Large intestine (tissue), 3 donors: ENCODE data around the gene METTL18. TPM values are rescaled to one million over a fixed set of nuclear protein-coding genes. Genes with fewer than 3 reads are reported as not detected.
A peak's percentile ranks its signal among the peaks of the same experiment; 100 is the strongest.
"Not testable (repeated sequence)": the region's sequence is repeated elsewhere in the genome, so short reads cannot be mapped to it uniquely, and the experiment has no call there.

Source experiments
- DNase-seq, 2 donors: peaks; one replicate each; pipeline versions ENCODE4 v3.0.0 to v3.0.0-alpha.2; 2013
- H3K27ac ChIP-seq: one replicate; pipeline ENCODE4 v1.5.1; 2013; ENCODE audit warnings: low read length
- H3K27me3 ChIP-seq: 2 replicates; pipeline ENCODE4 v1.6.1; 2013; ENCODE audit warnings: low read length; ENCODE audit not compliant: control insufficient read depth, insufficient read depth
- H3K36me3 ChIP-seq: 2 replicates; pipeline ENCODE4 v1.6.1; 2013; ENCODE audit warnings: low read length; ENCODE audit not compliant: control insufficient read depth, insufficient read depth
- H3K4me1 ChIP-seq: one replicate; pipeline ENCODE4 v1.6.1; 2013; ENCODE audit warnings: low read length; ENCODE audit not compliant: control insufficient read depth, insufficient read depth
- H3K4me3 ChIP-seq: one replicate; pipeline ENCODE4 v1.5.1; 2013; ENCODE audit warnings: low read length
- H3K9me3 ChIP-seq: one replicate; pipeline ENCODE4 v1.6.1; 2013; ENCODE audit warnings: mild to moderate bottlenecking, low read depth, low read length, moderate library complexity; ENCODE audit not compliant: control insufficient read depth
- WGBS: methylation state at CpG from one replicate; pipeline ENCODE4 v1.1.5; 2013; ENCODE audit warnings: low lambda C conversion rate; ENCODE audit not compliant: insufficient coverage; 5-methylcytosine and 5-hydroxymethylcytosine counted together
- polyA plus RNA-seq: library from polyadenylated mRNA; unstranded; fragments of 120-200 nt; gene quantifications from one replicate; pipeline ENCODE4 v1.2.1, GENCODE V29; 2013

METTL18 gene
- polyA plus RNA-seq, 1 donor, result 11.2 TPM

- Histone ChIP-seq H3K9me3 (no peaks in the 10 kb centered on the region), H3K36me3 (peaks cover 4% of the 10 kb centered on the region), H3K4me3 (no peak overlapping the region), H3K27ac (no peak overlapping the region), H3K27me3 (no peaks in the 10 kb centered on the region), H3K4me1 (no peaks in the 10 kb centered on the region)
- DNase-seq, result no peak
- no CpG with 5 or more reads among the region's 1 CpG for WGBS
Measured at GRCh38 chr1:169816617-169817016, 21.9 kb upstream of the METTL18 start.

- Histone ChIP-seq H3K27ac (no peak overlapping the region), H3K4me1 (no peaks in the 10 kb centered on the region), H3K4me3 (no peak overlapping the region), H3K9me3 (no peaks in the 10 kb centered on the region), H3K27me3 (no peaks in the 10 kb centered on the region), H3K36me3 (no peaks in the 10 kb centered on the region)
- no peak for DNase-seq
- no CpG with 5 or more reads among the region's 2 CpGs for WGBS
Measured at GRCh38 chr1:169814265-169814664, 19.6 kb upstream of the METTL18 start.

- Histone ChIP-seq H3K9me3 (no peaks in the 10 kb centered on the region), H3K4me1 (no peaks in the 10 kb centered on the region), H3K4me3 (no peak overlapping the region), H3K36me3 (peaks cover 4% of the 10 kb centered on the region), H3K27me3 (no peaks in the 10 kb centered on the region), H3K27ac (no peak overlapping the region)
- no peak for DNase-seq
- 100% methylated on average over 1 of the region's 2 CpGs for WGBS
Measured at GRCh38 chr1:169812131-169812530, 17.4 kb upstream of the METTL18 start.

- not testable (repeated sequence) for H3K27ac ChIP-seq, H3K27me3 ChIP-seq, H3K4me3 ChIP-seq, H3K9me3 ChIP-seq, DNase-seq, H3K4me1 ChIP-seq, H3K36me3 ChIP-seq
Measured at GRCh38 chr1:169811418-169812035, 16.8 kb upstream of the METTL18 start.

GRCh38 chr1:169809370-169810095 lies 14.8 kb upstream of the METTL18 start:
- Histone ChIP-seq H3K9me3 (no peaks in the 10 kb centered on the region), H3K27me3 (no peaks in the 10 kb centered on the region), H3K4me1 (no peaks in the 10 kb centered on the region), H3K4me3 (no peak overlapping the region), H3K27ac (no peak overlapping the region), H3K36me3 (peaks cover 14% of the 10 kb centered on the region)
- no CpG with 5 or more reads among the region's 4 CpGs for WGBS
- DNase-seq, result no peak

GRCh38 chr1:169804941-169805340 lies 10.2 kb upstream of the METTL18 start:
- Histone ChIP-seq H3K27ac (no peak overlapping the region), H3K36me3 (peaks cover 17% of the 10 kb centered on the region), H3K27me3 (no peaks in the 10 kb centered on the region), H3K4me3 (no peak overlapping the region), H3K4me1 (no peaks in the 10 kb centered on the region), H3K9me3 (no peaks in the 10 kb centered on the region)
- no CpG with 5 or more reads among the region's 2 CpGs for WGBS
- no peak for DNase-seq

- Histone ChIP-seq H3K4me1 (no peaks in the 10 kb centered on the region), H3K4me3 (no peak overlapping the region), H3K27ac (no peak overlapping the region), H3K9me3 (no peaks in the 10 kb centered on the region), H3K36me3 (peaks cover 13% of the 10 kb centered on the region), H3K27me3 (no peaks in the 10 kb centered on the region)
- no peak for DNase-seq
Measured at GRCh38 chr1:169802888-169803287, 8.2 kb upstream of the METTL18 start.

GRCh38 chr1:169797281-169797680 lies 2.6 kb upstream of the METTL18 start:
- peaks cover 3% of the 10 kb centered on the region for H3K4me1 ChIP-seq
- H3K27ac ChIP-seq, result no peak overlapping the region
- WGBS, result 80% methylated on average over 1 of the region's 5 CpGs
- H3K36me3 ChIP-seq, result no peaks in the 10 kb centered on the region
- H3K9me3 ChIP-seq, result no peaks in the 10 kb centered on the region
- no peak for DNase-seq
- no peaks in the 10 kb centered on the region for H3K27me3 ChIP-seq
- no peak overlapping the region for H3K4me3 ChIP-seq

- Histone ChIP-seq H3K4me3 (no peak overlapping the region), H3K4me1 (peaks cover 3% of the 10 kb centered on the region), H3K9me3 (no peaks in the 10 kb centered on the region), H3K27me3 (no peaks in the 10 kb centered on the region), H3K27ac (no peak overlapping the region), H3K36me3 (no peaks in the 10 kb centered on the region)
- 83% methylated on average over 4 of the region's 7 CpGs for WGBS
- no peak for DNase-seq
Measured at GRCh38 chr1:169796274-169796810, 1.6 kb upstream of the METTL18 start.

GRCh38 chr1:169795687-169796086 lies 980 bp upstream of the METTL18 start:
- WGBS, result 15% methylated on average over 4 of the region's 5 CpGs
- Histone ChIP-seq H3K4me1 (peaks cover 3% of the 10 kb centered on the region), H3K4me3 (peak overlapping the region; percentile 68), H3K9me3 (no peaks in the 10 kb centered on the region), H3K27ac (no peak overlapping the region), H3K36me3 (no peaks in the 10 kb centered on the region), H3K27me3 (no peaks in the 10 kb centered on the region)
- no peak for DNase-seq

GRCh38 chr1:169793730-169794129 lies 977 bp downstream of the METTL18 start:
- Histone ChIP-seq H3K27ac (no peak overlapping the region), H3K4me3 (peak overlapping the region; percentile 68), H3K4me1 (peaks cover 3% of the 10 kb centered on the region), H3K9me3 (no peaks in the 10 kb centered on the region), H3K36me3 (no peaks in the 10 kb centered on the region), H3K27me3 (no peaks in the 10 kb centered on the region)
- no peak for DNase-seq
- 43% methylated on average over 1 of the region's 1 CpG for WGBS
